HCT116 (cell line): ENCODE results near the gene PLPPR3. TPM values are rescaled to one million over a fixed set of nuclear protein-coding genes. Genes with fewer than 3 reads are reported as not detected.

Source experiments
- ATAC-seq: fragments of 200-7000 bp; cut with Tn5 transposase; 2 replicates; pipeline ENCODE4 v1.9.1; 2020; ENCODE audit warnings: mild to moderate bottlenecking, moderate library complexity
- BruUV-seq: library from RNA; stranded (reverse); fragments of 400-500 nt; replicated peaks from 2 replicates; lab custom pipeline; 2021; lab: Mats Ljungman, UMichigan
- CTCF ChIA-PET: fragments of 300-600 bp; sonication (Branson Sonifier 250); formaldehyde crosslinking; loops from one replicate; lab custom pipeline; 2021; ENCODE audit warnings: antibody characterized with exemption; lab: Charles Lee
- POLR2A ChIA-PET: fragments of 300-600, 350-600 bp; sonication (Branson Sonifier 250); formaldehyde crosslinking; loops from one replicate; lab custom pipeline; 2021; ENCODE audit warnings: antibody characterized with exemption; lab: Charles Lee
- RAD21 ChIA-PET, 2 experiments: fragments of 300-600 bp; sonication (Branson Sonifier 250); formaldehyde crosslinking; loops; one replicate each; lab custom pipeline; 2023; ENCODE audit warnings: low total read pairs in 2 of 2; ENCODE audit not compliant: uncharacterized antibody in 2 of 2, unreplicated experiment in 2 of 2, low non-redundant PET in 1 of 2; lab: Charles Lee
- DNase-seq: peaks from one replicate; pipeline ENCODE4 v3.0.0-alpha.2; 2010; ENCODE audit warnings: low read depth, low spot score
- H2AFZ ChIP-seq: fragments of 200-600 bp; shearing (Covaris generic), sonication (generic); 2 replicates; pipeline ENCODE4 v1.6.1; 2017; ENCODE audit warnings: low read depth, mixed run types, mixed read lengths, antibody characterized with exemption, low read length; ENCODE audit not compliant: poor library complexity, severe bottlenecking
- H3K27ac ChIP-seq: 2 replicates; pipeline ENCODE4 v1.5.1; 2012; ENCODE audit warnings: low read depth, low read length
- H3K27me3 ChIP-seq: fragments of 200-600 bp; sonication (generic); 2 replicates; pipeline ENCODE4 v1.6.1; 2016; ENCODE audit warnings: mixed run types, low read length, mixed read lengths; ENCODE audit not compliant: insufficient read depth
- H3K36me3 ChIP-seq, 2 experiments: fragments of 200-500 bp in 1 of 2; fragments of 200-600 bp in 1 of 2; sonication (Bioruptor generic) in 1 of 2; sonication (generic) in 1 of 2; 2 replicates each; pipeline versions ENCODE4 v1.5.1 to v1.6.1; 2014 to 2016; ENCODE audit warnings: low read length in 2 of 2, inconsistent platforms in 1 of 2, mixed read lengths in 1 of 2, mixed run types in 1 of 2; ENCODE audit not compliant: insufficient read depth in 2 of 2, control insufficient read depth in 1 of 2
- H3K4me1 ChIP-seq, 2 experiments: fragments of 200-600 bp in 1 of 2; sonication (generic) in 1 of 2; 2 replicates each; pipeline versions ENCODE4 v1.5.1 to v1.6.1; 2012 to 2017; ENCODE audit warnings: low read length in 2 of 2, inconsistent platforms in 1 of 2, mild to moderate bottlenecking in 1 of 2, mixed read lengths in 1 of 2, mixed run types in 1 of 2, moderate library complexity in 1 of 2; ENCODE audit not compliant: insufficient read depth in 2 of 2, control insufficient read depth in 1 of 2
- H3K4me2 ChIP-seq: fragments of 200-600 bp; sonication (generic); 2 replicates; pipeline ENCODE4 v1.6.1; 2017; ENCODE audit warnings: mixed run types, low read length, mixed read lengths
- H3K4me3 ChIP-seq, 2 experiments: fragments of 200-600 bp in 1 of 2; sonication (generic) in 1 of 2; replicated peaks in 1 of 2; 2 replicates each; pipeline ENCODE4 v1.5.1; 2011 to 2016; ENCODE audit warnings: low read length in 2 of 2, control low read depth in 1 of 2, low read depth in 1 of 2, mild to moderate bottlenecking in 1 of 2, mixed read lengths in 1 of 2, mixed run types in 1 of 2
- H3K79me2 ChIP-seq: fragments of 200-600 bp; sonication (generic); 2 replicates; pipeline ENCODE4 v1.6.1; 2017; ENCODE audit warnings: mild to moderate bottlenecking, mixed run types, low read length, moderate library complexity, mixed read lengths; ENCODE audit not compliant: insufficient read depth
- H3K9ac ChIP-seq: fragments of 200-600 bp; sonication (generic); 2 replicates; pipeline ENCODE4 v1.6.1; 2016; ENCODE audit warnings: low read length, mixed read lengths
- H3K9me2 ChIP-seq: fragments of 200-600 bp; sonication (generic), shearing (Covaris generic); 2 replicates; pipeline ENCODE4 v1.6.1; 2017; ENCODE audit warnings: mixed run types, mild to moderate bottlenecking, moderate library complexity; ENCODE audit not compliant: insufficient read depth
- H3K9me3 ChIP-seq, 2 experiments: fragments of 200-500 bp in 1 of 2; fragments of 200-600 bp in 1 of 2; sonication (Bioruptor generic) in 1 of 2; sonication (generic) in 1 of 2; 2 replicates each; pipeline ENCODE4 v1.6.1; 2014 to 2017; ENCODE audit warnings: low read length in 2 of 2, mixed read lengths in 2 of 2, inconsistent platforms in 1 of 2, low read depth in 1 of 2, mild to moderate bottlenecking in 1 of 2, mixed run types in 1 of 2, moderate library complexity in 1 of 2; ENCODE audit not compliant: control insufficient read depth in 1 of 2, insufficient read depth in 1 of 2
- H4K20me1 ChIP-seq: fragments of 200-600 bp; sonication (generic), shearing (Covaris generic); 2 replicates; pipeline ENCODE4 v1.6.1; 2017; ENCODE audit warnings: mixed run types, mild to moderate bottlenecking, moderate library complexity; ENCODE audit not compliant: insufficient read depth
- ATF3 ChIP-seq: IDR thresholded peaks from 2 replicates; pipeline ENCODE4 v1.6.1; 2012
- CTCF ChIP-seq, 3 experiments: fragments of 200-600 bp in 1 of 3; sonication (generic) in 1 of 3; IDR thresholded peaks in 2 of 3; conservative IDR thresholded peaks in 1 of 3; 2 replicates each; pipeline ENCODE4 v1.5.1; 2012 to 2017; ENCODE audit warnings: low read depth in 2 of 3, low read length in 2 of 3, antibody characterized with exemption in 1 of 3, borderline replicate concordance in 1 of 3, control low read depth in 1 of 3, mild to moderate bottlenecking in 1 of 3, mixed read lengths in 1 of 3, mixed run types in 1 of 3, moderate library complexity in 1 of 3; ENCODE audit not compliant: insufficient read depth in 1 of 3
- EGR1 ChIP-seq: IDR thresholded peaks from 2 replicates; pipeline ENCODE4 v1.6.1; 2012; ENCODE audit warnings: low read depth
- EZH2phosphoT487 ChIP-seq: fragments of 200-600 bp; IDR thresholded peaks from 2 replicates; pipeline ENCODE4 v1.6.1; 2018; ENCODE audit warnings: antibody characterized with exemption, borderline replicate concordance
- MAX ChIP-seq: IDR thresholded peaks from 2 replicates; pipeline ENCODE4 v1.6.1; 2012
- POLR2A ChIP-seq: IDR thresholded peaks from 2 replicates; pipeline ENCODE4 v1.7.0; 2011; ENCODE audit warnings: borderline replicate concordance; ENCODE audit not compliant: insufficient read depth, insufficient read length; ENCODE audit errors: extremely low read depth
- POLR2AphosphoS5 ChIP-seq: IDR thresholded peaks from 2 replicates; pipeline ENCODE4 v1.6.1; 2011; ENCODE audit warnings: mild to moderate bottlenecking, low read depth, low read length, moderate library complexity
- RAD21 ChIP-seq: IDR thresholded peaks from 2 replicates; pipeline ENCODE4 v1.6.1; 2012; ENCODE audit warnings: low read depth, mild to moderate bottlenecking
- SIN3A ChIP-seq: IDR thresholded peaks from 2 replicates; pipeline ENCODE4 v1.6.1; 2012; ENCODE audit warnings: low read depth
- SP1 ChIP-seq: IDR thresholded peaks from 2 replicates; pipeline ENCODE4 v1.6.1; 2012; ENCODE audit warnings: low read depth
- TCF7L2 ChIP-seq: IDR thresholded peaks from 2 replicates; pipeline ENCODE4 v1.7.0; 2011; ENCODE audit warnings: borderline replicate concordance, inconsistent platforms; ENCODE audit not compliant: insufficient read depth, insufficient read length; ENCODE audit errors: extremely low read depth
- YY1 ChIP-seq: IDR thresholded peaks from 2 replicates; pipeline ENCODE4 v1.6.1; 2011; ENCODE audit warnings: low read length, low read depth, moderate library complexity, mild to moderate bottlenecking; ENCODE audit not compliant: insufficient replicate concordance; ENCODE audit errors: extremely low read depth
- intact Hi-C: fragments of 100-400 bp; cut with micrococcal nuclease; formaldehyde crosslinking; loops from 2 replicates; pipeline ENCODE4 v1.10.0; 2022
- total RNA-seq: library from RNA; stranded (reverse); gene quantifications from one replicate; pipeline ENCODE4 v1.2.1, GENCODE V29; 2021; ENCODE audit not compliant: unreplicated experiment

The PLPPR3 gene
- total RNA-seq, 1 experiment from 2014 or later, result 0.27 TPM

DNA sequence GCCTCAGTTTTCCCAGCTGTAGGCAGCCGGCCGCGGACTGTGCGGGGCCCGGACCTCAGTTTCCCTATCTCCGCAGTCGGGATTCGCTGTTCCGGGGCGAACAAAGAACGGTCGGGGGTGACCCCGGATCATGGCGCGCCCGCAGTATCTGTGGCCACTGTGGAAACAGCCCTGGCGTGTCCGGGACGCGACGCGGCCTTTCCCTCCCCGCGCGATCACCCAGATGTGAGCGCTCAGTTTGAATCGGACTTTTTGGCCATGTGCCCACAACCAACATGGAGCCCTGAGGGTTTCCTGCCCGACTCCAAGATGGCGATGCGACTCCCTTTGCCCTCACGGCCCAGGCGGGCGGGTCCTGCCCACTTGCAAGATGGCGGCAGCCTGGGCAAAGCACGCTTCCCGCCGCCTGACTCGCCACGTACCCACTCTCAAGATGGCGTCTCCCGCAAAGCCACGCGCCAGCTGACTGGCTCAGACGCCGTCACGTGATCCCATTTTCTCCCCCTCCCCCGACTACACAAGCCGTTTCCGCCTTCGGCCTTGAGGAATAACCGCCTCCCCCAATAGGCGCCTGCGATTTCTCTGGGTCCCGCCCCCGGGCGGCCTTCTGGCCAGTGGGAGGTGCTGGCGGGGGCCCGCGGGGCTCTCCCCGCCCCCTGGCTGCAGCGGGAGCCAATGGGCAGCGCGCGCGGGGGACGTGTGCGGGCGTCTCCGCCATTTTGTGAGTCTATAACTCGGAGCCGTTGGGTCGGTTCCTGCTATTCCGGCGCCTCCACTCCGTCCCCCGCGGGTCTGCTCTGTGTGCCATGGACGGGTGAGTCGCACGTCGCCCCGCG, 24.8 kb downstream of the PLPPR3 start, which contains the start of gene PTBP1:
Gene PTBP1 (plus strand): TSS at position 761 of the 836 bp plus-strand sequence. CDS start 46 bp downstream, at position 807.
- Histone ChIP-seq H3K4me3 (peak within 1 kb of the TSS; percentile 83 to 88), H4K20me1 (peaks cover 33% of the 10 kb centered on the region; the same call in 1 of the 2 replicates), H3K4me1 (peaks cover 17 to 36% of the 10 kb centered on the region in 2 experiments), H3K79me2 (peaks cover 41% of the 10 kb centered on the region)
- RAD21 ChIA-PET, result no interaction called here
- TF ChIP-seq MAX, result peak; percentile 97
- TF ChIP-seq EZH2phosphoT487, result no peak
- peak; percentile 96 for TF ChIP-seq SP1
- TF ChIP-seq RAD21, result no peak
- peak; percentile 99 for TF ChIP-seq YY1
- peak; percentile 97 for TF ChIP-seq EGR1
- TF ChIP-seq ATF3, result no peak
- peak; percentile 61 for TF ChIP-seq POLR2A
- peak; percentile 40; the same call in 1 of the 2 replicates for TF ChIP-seq SIN3A
- peak in 1 of 3 experiments; percentile 16; a peak in 1 of 6 replicates for TF ChIP-seq CTCF (IDR thresholded peaks at IDR 0.05 in 2 of 3, conservative IDR thresholded peaks at IDR 0.05 in 1 of 3; ENCODE audit: borderline replicate concordance in 1 of 3, insufficient read depth in 1 of 3, low read depth in 2 of 3, low read length in 2 of 3)
- TF ChIP-seq TCF7L2, result peak; percentile 43
- peak; percentile 92 for TF ChIP-seq POLR2AphosphoS5
- TF ChIP-seq, all 23 proteins: peak for 9
- CTCF ChIA-PET, result no interaction called here
- intact Hi-C loops, result loop anchor here (1.0 to 10.0 kb wide), 3 partner anchors 134 to 448 kb away; partner anchors contain the start of genes ATP5F1D, MIDN, RNF126 and RNU6-2
- Histone ChIP-seq H3K9me2 (no peaks in the 10 kb centered on the region), H3K9me3 (no peaks in the 10 kb centered on the region), H3K4me2 (peak within 1 kb of the TSS; percentile 95), H3K27me3 (no peaks in the 10 kb centered on the region), H3K36me3 (peaks cover 14 to 36% of the 10 kb centered on the region in 2 experiments; a peak in 3 of 4 replicates), H2AFZ (peak within 1 kb of the TSS; percentile 68), H3K27ac (peak within 1 kb of the TSS; percentile 96), H3K9ac (peak within 1 kb of the TSS; percentile 92)
- DNase-seq (peak; percentile 100), ATAC-seq (peak; percentile 86)
- POLR2A ChIA-PET, result interaction anchor here (0.6 to 1.3 kb wide), 6 partner anchors 12 to 180 kb away, joined by 3 to 5 read pairs (median 4); no protein-coding TSS in a partner anchor
- no TSS peak for BruUV-seq
